ENCODE measurements around the gene TBC1D24.
A peak's percentile ranks its signal among the peaks of the same experiment; 100 is the strongest.
"Not testable (repeated sequence)": the region's sequence is repeated elsewhere in the genome, so short reads cannot be mapped to it uniquely, and the experiment has no call there.

TBC1D24 gene

GRCh38 chr16:2469399-2470233 lies 5.3 kb upstream of the TBC1D24 start:
- no peak for DNase-seq

GRCh38 chr16:2470234-2470601 lies 4.7 kb upstream of the TBC1D24 start:
- no peak for DNase-seq

- DNase-seq = no peak
Measured at GRCh38 chr16:2470603-2471015, 4.3 kb upstream of the TBC1D24 start.

GRCh38 chr16:2471016-2471652 lies 3.8 kb upstream of the TBC1D24 start, which contains the start of gene NTN3:
Gene NTN3, plus strand, starts transcription at chr16:2471297. Its CDS starts 405 bp downstream, at chr16:2471702.
- DNase-seq = no peak

GRCh38 chr16:2471653-2472487 lies 3.1 kb upstream of the TBC1D24 start:
- no peak for DNase-seq

- DNase-seq = no peak
Measured at GRCh38 chr16:2472488-2472864, 2.5 kb upstream of the TBC1D24 start.

- no peak for DNase-seq
Measured at GRCh38 chr16:2472885-2473445, 2.0 kb upstream of the TBC1D24 start.

GRCh38 chr16:2473446-2473926 lies 1.4 kb upstream of the TBC1D24 start:
- no peak for DNase-seq

GRCh38 chr16:2473999-2474876 lies 689 bp upstream of the TBC1D24 start:
- DNase-seq = peak; percentile 69

GRCh38 chr16:2475413-2476344 lies 752 bp downstream of the TBC1D24 start:
- peak; percentile 55 for DNase-seq

GRCh38 chr16:2476345-2476720 lies 1.4 kb downstream of the TBC1D24 start:
- no peak for DNase-seq

- no peak for DNase-seq
Measured at GRCh38 chr16:2476741-2477140, 1.8 kb downstream of the TBC1D24 start.

GRCh38 chr16:2477327-2477726 lies 2.4 kb downstream of the TBC1D24 start:
- no peak for DNase-seq

- no peak for DNase-seq
Measured at GRCh38 chr16:2478279-2478678, 3.4 kb downstream of the TBC1D24 start.

- not testable (repeated sequence) for DNase-seq
Measured at GRCh38 chr16:2479996-2480395, 5.1 kb downstream of the TBC1D24 start.

GRCh38 chr16:2480948-2481347 lies 6.0 kb downstream of the TBC1D24 start:
- DNase-seq = no peak

GRCh38 chr16:2481676-2482075 lies 6.7 kb downstream of the TBC1D24 start:
- no peak for DNase-seq

- no peak for DNase-seq
Measured at GRCh38 chr16:2482249-2482648, 7.3 kb downstream of the TBC1D24 start.

- DNase-seq = no peak
Measured at GRCh38 chr16:2482708-2483534, 8.0 kb downstream of the TBC1D24 start.
